H9 (cell line): Measurements from ENCODE around the gene LTV1. TPM values are rescaled to one million over a fixed set of nuclear protein-coding genes. Genes with fewer than 3 reads are reported as not detected.

Source experiments
- DNase-seq: peaks from one replicate; pipeline ENCODE4 v3.0.0-alpha.2; 2017
- H2AFZ ChIP-seq: one replicate; pipeline ENCODE4 v1.6.1; 2013; ENCODE audit warnings: mild to moderate bottlenecking, low read length, control low read depth, moderate library complexity
- H2AK5ac ChIP-seq: 2 replicates; pipeline ENCODE4 v1.6.1; 2013; ENCODE audit warnings: low read length, control low read depth, mixed read lengths; ENCODE audit not compliant: insufficient read length
- H2BK120ac ChIP-seq: one replicate; pipeline ENCODE4 v1.6.1; 2013; ENCODE audit warnings: low read depth, mild to moderate bottlenecking, low read length, control low read depth, inconsistent platforms; ENCODE audit not compliant: poor library complexity, severe bottlenecking
- H2BK12ac ChIP-seq: 2 replicates; pipeline ENCODE4 v1.6.1; 2013; ENCODE audit warnings: low read length, control low read depth, mixed read lengths, low read depth; ENCODE audit not compliant: insufficient read length
- H2BK15ac ChIP-seq: 2 replicates; pipeline ENCODE4 v1.6.1; 2013; ENCODE audit warnings: low read depth, low read length, control low read depth
- H2BK20ac ChIP-seq: one replicate; pipeline ENCODE4 v1.6.1; 2013; ENCODE audit warnings: low read depth, mild to moderate bottlenecking, low read length, control low read depth, inconsistent platforms; ENCODE audit not compliant: poor library complexity, severe bottlenecking
- H2BK5ac ChIP-seq: 2 replicates; pipeline ENCODE4 v1.6.1; 2013; ENCODE audit warnings: low read length, control low read depth, mixed read lengths; ENCODE audit not compliant: insufficient read length
- H3K14ac ChIP-seq: 2 replicates; pipeline ENCODE4 v1.6.1; 2013; ENCODE audit warnings: low read length, control low read depth; ENCODE audit not compliant: insufficient read depth
- H3K18ac ChIP-seq: 2 replicates; pipeline ENCODE4 v1.6.1; 2013; ENCODE audit warnings: low read depth, mild to moderate bottlenecking, mixed read lengths, low read length, control low read depth; ENCODE audit not compliant: insufficient read length
- H3K23ac ChIP-seq: 2 replicates; pipeline ENCODE4 v1.6.1; 2013; ENCODE audit warnings: low read length, control low read depth, mixed read lengths, low read depth; ENCODE audit not compliant: insufficient read length
- H3K23me2 ChIP-seq: 2 replicates; pipeline ENCODE4 v1.6.1; 2013; ENCODE audit warnings: low read depth, mild to moderate bottlenecking, mixed read lengths, low read length, control low read depth; ENCODE audit not compliant: insufficient read length, poor library complexity, severe bottlenecking
- H3K27ac ChIP-seq: 2 replicates; pipeline ENCODE4 v1.5.1; 2013; ENCODE audit warnings: low read length, control low read depth, mixed read lengths, low read depth; ENCODE audit not compliant: insufficient read length
- H3K27me3 ChIP-seq: 2 replicates; pipeline ENCODE4 v1.6.1; 2013; ENCODE audit warnings: low read length, control low read depth, inconsistent platforms; ENCODE audit not compliant: insufficient read depth
- H3K4ac ChIP-seq: 2 replicates; pipeline ENCODE4 v1.6.1; 2013; ENCODE audit warnings: low read depth, mild to moderate bottlenecking, control low read depth, inconsistent platforms, low read length, moderate library complexity
- H3K4me1 ChIP-seq: 2 replicates; pipeline ENCODE4 v1.6.1; 2013; ENCODE audit warnings: low read length, control low read depth, inconsistent platforms; ENCODE audit not compliant: insufficient read depth
- H3K4me2 ChIP-seq: 2 replicates; pipeline ENCODE4 v1.6.1; 2013; ENCODE audit warnings: low read length, control low read depth, mixed read lengths; ENCODE audit not compliant: insufficient read length, insufficient read depth
- H3K56ac ChIP-seq: 2 replicates; pipeline ENCODE4 v1.6.1; 2013; ENCODE audit warnings: low read depth, mild to moderate bottlenecking, mixed read lengths, low read length, control low read depth; ENCODE audit not compliant: insufficient read length
- H3K79me1 ChIP-seq: 2 replicates; pipeline ENCODE4 v1.6.1; 2013; ENCODE audit warnings: low read depth, mild to moderate bottlenecking, moderate library complexity, low read length, control low read depth, inconsistent platforms; ENCODE audit not compliant: insufficient read depth, poor library complexity, severe bottlenecking
- H3K79me2 ChIP-seq: 2 replicates; pipeline ENCODE4 v1.6.1; 2013; ENCODE audit warnings: low read length, control low read depth, inconsistent platforms; ENCODE audit not compliant: insufficient read depth
- H3K9ac ChIP-seq: 2 replicates; pipeline ENCODE4 v1.6.1; 2013; ENCODE audit warnings: low read length, control low read depth, mixed read lengths; ENCODE audit not compliant: insufficient read length; ENCODE audit errors: extremely low read depth
- H3K9me3 ChIP-seq: one replicate; pipeline ENCODE4 v1.6.1; 2013; ENCODE audit warnings: low read depth, low read length, inconsistent platforms; ENCODE audit not compliant: control insufficient read depth
- H3T11ph ChIP-seq: one replicate; pipeline ENCODE4 v1.6.1; 2013; ENCODE audit warnings: mild to moderate bottlenecking, low read length, control low read depth, inconsistent platforms
- H4K20me1 ChIP-seq: one replicate; pipeline ENCODE4 v1.6.1; 2013; ENCODE audit not compliant: control insufficient read depth, insufficient read length, insufficient read depth
- H4K5ac ChIP-seq: 2 replicates; pipeline ENCODE4 v1.6.1; 2013; ENCODE audit warnings: low read depth, mild to moderate bottlenecking, mixed read lengths, low read length, control low read depth; ENCODE audit not compliant: insufficient read length
- H4K8ac ChIP-seq: replicated peaks from 2 replicates; pipeline ENCODE4 v1.6.1; 2013; ENCODE audit warnings: low read length, control low read depth, mixed read lengths, low read depth; ENCODE audit not compliant: insufficient read length
- H4K91ac ChIP-seq: 2 replicates; pipeline ENCODE4 v1.6.1; 2013; ENCODE audit warnings: low read depth, mild to moderate bottlenecking, moderate library complexity, mixed read lengths, low read length, control low read depth; ENCODE audit not compliant: insufficient read length
- H3K27ac Mint-ChIP-seq, 3 experiments: 2 replicates in 2 of 3; 3 replicates in 1 of 3; pipeline ENCODE4 v1.8.0; 2020 to 2021; ENCODE audit warnings: mixed read lengths in 3 of 3, mild to moderate bottlenecking in 1 of 3, moderate library complexity in 1 of 3
- H3K27me3 Mint-ChIP-seq: 2 replicates; pipeline ENCODE4 v1.8.0; 2021; ENCODE audit warnings: low read depth, mild to moderate bottlenecking, moderate library complexity, mixed read lengths
- H3K36me3 Mint-ChIP-seq, 3 experiments: 2 replicates in 2 of 3; 3 replicates in 1 of 3; pipeline ENCODE4 v1.8.0; 2020 to 2021; ENCODE audit warnings: low read depth in 3 of 3, mixed read lengths in 3 of 3; ENCODE audit not compliant: insufficient read depth in 1 of 3
- H3K4me1 Mint-ChIP-seq, 2 experiments: 2 replicates each; pipeline ENCODE4 v1.8.0; 2020; ENCODE audit warnings: mixed read lengths in 2 of 2
- H3K4me3 Mint-ChIP-seq, 2 experiments: 2 replicates in 1 of 2; 3 replicates in 1 of 2; pipeline ENCODE4 v1.8.0; 2020 to 2021; ENCODE audit warnings: mild to moderate bottlenecking in 2 of 2, mixed read lengths in 2 of 2, moderate library complexity in 1 of 2
- H3K9me3 Mint-ChIP-seq, 2 experiments: 2 replicates in 1 of 2; 3 replicates in 1 of 2; pipeline ENCODE4 v1.8.0; 2020; ENCODE audit warnings: mild to moderate bottlenecking in 2 of 2, mixed read lengths in 2 of 2, moderate library complexity in 1 of 2
- CTCF ChIP-seq: fragments of 200-600 bp; sonication (generic); conservative IDR thresholded peaks from 3 replicates; pipeline ENCODE4 v1.8.0; 2021; ENCODE audit warnings: antibody characterized with exemption, mild to moderate bottlenecking
- WGBS: extraction: QIAGEN DNeasy Blood & Tissue Kit; methylation state at CpG from one replicate; pipeline ENCODE4 v1.1.7; 2013; ENCODE audit warnings: missing lambda C conversion rate, low lambda C conversion rate, mixed read lengths; ENCODE audit not compliant: insufficient read length; ENCODE audit errors: extremely low coverage; 5-methylcytosine and 5-hydroxymethylcytosine counted together
- total RNA-seq: library from RNA; stranded (reverse); gene quantifications from 2 replicates; pipeline ENCODE4 v1.2.1, GENCODE V29; 2021

The LTV1 gene
- total RNA-seq, 1 experiment from 2014 or later, result 62.9 TPM

- H3K56ac ChIP-seq, result no peak overlapping the region
- no peak overlapping the region for H3K4me3 Mint-ChIP-seq
- H2BK120ac ChIP-seq, result no peak overlapping the region
- no peaks in the 10 kb centered on the region for H3K79me2 ChIP-seq
- no peaks in the 10 kb centered on the region for H4K20me1 ChIP-seq
- no peak overlapping the region for H3K14ac ChIP-seq
- H3K23me2 ChIP-seq, result no peaks in the 10 kb centered on the region
- H3K27ac Mint-ChIP-seq, result no peak overlapping the region
- H2BK12ac ChIP-seq, result no peak overlapping the region
- H3K4me2 ChIP-seq, result no peak overlapping the region
- H3K4ac ChIP-seq, result no peak overlapping the region
- H4K5ac ChIP-seq, result no peak overlapping the region
- no peak overlapping the region for H3K9ac ChIP-seq
- no peak for TF ChIP-seq CTCF
- no peak overlapping the region for H2BK15ac ChIP-seq
- peaks cover 0 to 6% of the 10 kb centered on the region in 2 experiments; a peak in 3 of 5 replicates for H3K9me3 Mint-ChIP-seq
- H3K4me1 Mint-ChIP-seq, result 0 out of 4 replicates have a peak, but pooled peaks cover 0 to 1% of the 10 kb centered on the region in 2 experiments
- no peak overlapping the region for H3K18ac ChIP-seq
- DNase-seq, result no peak
- H3K23ac ChIP-seq, result no peak overlapping the region
- no peak overlapping the region for H2BK5ac ChIP-seq
- no peaks in the 10 kb centered on the region for H3K4me1 ChIP-seq
- no peak overlapping the region for H2AK5ac ChIP-seq
- H4K8ac ChIP-seq, result no peak overlapping the region
- WGBS, result no CpG with 5 or more reads among the region's 2 CpGs
- H3K36me3 Mint-ChIP-seq, result peaks cover 0 to 5% (median 0%) of the 10 kb centered on the region in 3 experiments; a peak in 4 of 7 replicates
- H3K27me3 ChIP-seq, result no peaks in the 10 kb centered on the region
- H3K27ac ChIP-seq, result no peak overlapping the region
- no peak overlapping the region for H2AFZ ChIP-seq
- H3K27me3 Mint-ChIP-seq, result no peaks in the 10 kb centered on the region; the same call in 1 of the 2 replicates
- H4K91ac ChIP-seq, result no peak overlapping the region
- H3T11ph ChIP-seq, result no peak overlapping the region
- H3K79me1 ChIP-seq, result no peaks in the 10 kb centered on the region
- H3K9me3 ChIP-seq, result no peaks in the 10 kb centered on the region
- no peak overlapping the region for H2BK20ac ChIP-seq
These were observed 39.3 kb downstream of the LTV1 start for GRCh38 chr6:143882401-143882930.
